Measurements from ENCODE around the gene ADCY3.
A peak's percentile ranks its signal among the peaks of the same experiment; 100 is the strongest.
"Not testable (repeated sequence)": the region's sequence is repeated elsewhere in the genome, so short reads cannot be mapped to it uniquely, and the experiment has no call there.

ADCY3 gene

DNA sequence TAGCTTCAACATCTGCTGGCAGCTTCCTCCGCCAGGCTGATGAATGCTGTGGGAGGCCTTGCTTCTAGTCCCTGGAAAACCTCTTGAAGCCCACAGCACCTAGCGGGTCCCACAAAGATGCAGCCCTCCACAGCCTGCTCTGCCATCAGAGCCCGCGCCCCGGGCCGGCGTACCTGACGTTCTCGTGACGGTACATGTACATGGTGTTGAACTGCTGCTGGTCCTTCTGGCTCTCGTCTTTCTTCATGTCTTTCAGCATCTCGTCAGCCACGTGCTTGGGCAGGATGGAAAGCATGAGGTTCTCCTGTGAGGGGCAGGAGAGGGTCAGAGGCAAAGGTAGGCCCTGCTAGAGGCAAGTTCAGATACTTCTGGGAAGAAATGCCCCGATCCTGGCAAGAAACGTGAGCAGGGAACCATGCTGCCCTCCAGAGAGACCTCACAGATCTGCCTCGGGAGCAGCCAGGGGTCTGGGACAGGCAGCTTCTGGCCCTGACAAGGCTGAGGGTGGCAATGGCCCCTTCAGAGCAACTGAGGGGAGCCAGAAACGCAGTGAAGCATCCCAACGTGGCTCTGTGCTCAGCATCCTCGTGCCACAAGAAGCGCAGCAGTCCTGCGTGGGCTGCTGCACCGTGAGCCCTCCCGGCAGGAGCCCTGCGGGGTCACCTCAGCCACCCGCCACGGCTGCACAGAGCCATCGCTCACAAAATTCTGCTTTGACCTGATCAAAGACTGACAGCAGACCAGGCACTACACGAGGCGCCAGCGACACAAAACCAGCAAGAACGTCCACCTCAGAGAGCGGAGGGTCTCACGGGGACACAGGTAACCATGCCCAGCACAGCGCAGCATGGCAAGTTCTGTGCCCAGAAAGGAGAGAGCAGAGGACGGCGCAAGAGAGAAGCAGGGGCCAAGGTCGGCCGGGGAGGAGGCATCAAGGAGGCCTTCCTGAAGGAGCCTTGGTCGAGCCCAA is 77.7 kb downstream of the ADCY3 start:
- DNase-seq, result no peak

DNA sequence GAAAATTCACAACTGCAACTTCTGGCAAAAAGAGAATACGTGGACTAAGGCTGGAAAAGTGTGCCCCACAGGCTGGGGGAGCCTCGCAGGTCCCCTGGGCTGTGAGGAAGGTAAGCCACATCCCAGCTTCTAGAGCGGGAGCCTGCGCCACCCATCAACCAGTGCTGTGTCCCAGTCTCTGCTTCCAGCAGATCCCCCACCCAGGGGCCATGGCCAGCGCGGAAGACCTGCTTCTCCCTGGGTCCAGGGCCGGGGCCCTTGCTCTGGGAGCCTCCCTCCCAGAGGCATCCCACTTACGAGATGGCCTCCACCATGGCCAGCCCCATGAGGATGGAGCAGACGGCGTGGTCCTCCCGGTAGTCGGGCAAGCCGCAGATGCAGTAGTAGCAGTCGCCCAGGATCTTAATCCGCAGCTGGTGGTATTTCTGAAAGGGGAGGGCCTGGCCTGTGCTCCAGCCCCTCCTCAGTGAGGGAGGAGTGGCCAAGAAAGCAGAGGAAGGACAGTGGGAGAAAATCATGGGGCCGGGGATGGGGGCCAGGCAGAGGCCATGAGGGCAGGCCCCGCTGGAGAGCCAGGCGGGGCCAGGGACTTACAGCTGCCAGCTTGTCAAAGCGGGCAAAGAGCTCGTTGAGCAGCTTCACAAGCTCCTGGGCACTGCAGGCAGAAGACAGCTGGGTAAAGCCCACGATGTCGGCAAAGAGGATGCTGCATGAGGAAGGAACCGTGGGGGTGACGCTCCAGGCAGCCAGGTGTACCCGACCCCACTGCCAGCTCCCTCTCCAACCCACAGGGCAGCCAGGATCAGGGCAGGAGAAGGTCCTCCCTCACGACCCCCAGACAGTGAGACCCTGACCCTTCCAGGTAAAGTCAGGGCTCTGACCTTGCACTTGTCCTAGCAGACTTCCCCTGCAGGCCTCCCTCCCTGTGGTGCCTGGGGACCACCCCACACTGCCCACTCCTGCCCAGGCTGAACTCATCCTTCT is 78.8 kb downstream of the ADCY3 start:
- no peak for DNase-seq

DNA sequence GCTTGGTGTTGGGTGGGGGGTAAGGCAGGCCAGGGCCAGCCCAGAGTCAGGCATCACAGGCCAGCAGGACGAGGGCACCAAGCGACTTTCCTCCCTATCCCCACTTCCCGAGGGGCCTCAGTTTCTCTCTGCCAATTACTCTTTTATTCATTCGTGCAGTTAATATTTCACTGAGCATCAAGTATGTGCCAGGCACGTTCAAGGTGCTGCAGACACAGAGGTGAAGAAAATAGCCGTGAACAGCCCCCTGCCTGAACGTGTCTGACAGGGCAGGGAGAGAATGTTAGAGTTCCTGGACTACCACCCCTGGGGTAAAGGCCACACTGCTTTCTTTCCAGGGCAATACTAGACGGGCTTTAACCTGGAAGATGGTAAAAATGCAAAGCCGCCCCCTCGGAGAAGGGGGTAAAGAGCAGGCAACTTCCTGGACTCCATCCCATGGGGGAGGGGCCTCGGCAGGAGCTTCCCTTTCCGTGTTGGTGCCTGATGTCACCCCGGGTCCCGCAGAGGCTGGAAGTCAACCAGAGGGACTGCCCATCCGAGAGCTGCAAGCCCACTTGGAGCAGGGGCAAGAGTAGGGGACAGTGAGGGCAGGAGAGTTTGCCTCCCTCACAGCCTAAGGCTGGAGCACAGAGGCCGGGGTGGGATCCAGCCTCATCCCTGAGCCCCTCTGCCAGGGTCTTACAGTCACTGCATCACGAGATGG is 79.7 kb downstream of the ADCY3 start:
- DNase-seq, result no peak

DNA sequence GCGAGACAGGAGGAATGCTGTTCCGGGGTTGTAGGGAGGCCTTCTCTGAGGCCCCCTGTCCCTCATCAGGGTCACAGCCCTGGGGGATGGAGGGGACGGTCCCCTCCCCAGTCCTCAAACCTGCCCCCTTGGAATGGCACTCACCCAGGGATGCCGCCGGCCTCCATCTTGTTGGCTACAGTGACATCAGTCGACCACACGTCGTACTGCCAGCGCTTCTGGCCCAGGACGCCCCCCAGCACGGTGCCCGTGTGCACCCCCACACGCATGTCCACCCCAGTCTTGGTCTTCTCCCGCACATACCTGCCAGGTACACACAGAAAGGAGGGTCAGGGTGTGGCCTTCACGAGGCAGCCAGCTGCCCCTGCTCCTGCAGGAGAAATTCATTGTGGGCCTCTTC is 80.3 kb downstream of the ADCY3 start:
- DNase-seq, result no peak

DNA sequence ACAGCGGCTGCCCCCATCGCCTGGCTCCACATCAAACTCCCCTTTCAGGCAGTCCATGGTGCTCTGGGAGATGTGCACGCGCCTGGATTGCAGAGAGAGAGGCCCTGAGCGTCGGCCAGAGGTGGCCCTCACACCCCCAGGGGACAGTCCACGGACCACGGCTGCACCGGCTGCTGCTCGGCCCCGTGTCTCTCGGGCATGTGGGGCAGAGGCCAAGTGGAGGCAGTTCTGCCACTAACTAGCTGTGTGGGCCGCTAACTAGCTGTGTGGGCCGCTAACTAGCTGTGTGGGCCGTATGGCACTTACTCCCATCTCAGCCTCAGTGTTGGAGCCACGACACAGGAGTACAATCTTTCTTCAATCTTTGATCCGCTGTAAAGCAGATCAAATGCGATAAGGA is 81.5 kb downstream of the ADCY3 start:
- no peak for DNase-seq

GRCh38 chr2:24837996-24838513 is 82.0 kb downstream of the ADCY3 start:
- no peak for DNase-seq

GRCh38 chr2:24836706-24837105 is 83.3 kb downstream of the ADCY3 start:
- DNase-seq, result no peak

DNA sequence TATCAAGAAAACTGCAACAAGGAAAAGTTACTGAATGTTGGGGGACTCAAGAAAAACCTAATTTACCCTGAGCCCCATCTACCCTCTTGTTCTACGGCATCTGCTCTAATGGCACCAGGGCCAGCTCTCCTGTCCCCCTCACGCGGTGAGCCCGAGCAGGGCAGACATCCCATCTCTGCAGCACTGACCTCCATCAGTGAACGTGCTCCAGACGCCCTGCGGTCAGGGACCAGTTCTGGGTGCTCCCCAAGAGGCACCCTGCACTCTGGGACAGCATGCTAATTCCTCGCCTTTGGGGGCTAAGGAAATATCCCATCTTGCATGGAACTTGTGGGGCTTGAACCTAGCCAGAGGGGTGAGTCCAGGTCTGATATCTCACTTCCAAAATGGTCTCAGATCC is 83.8 kb downstream of the ADCY3 start:
- DNase-seq, result no peak

DNA sequence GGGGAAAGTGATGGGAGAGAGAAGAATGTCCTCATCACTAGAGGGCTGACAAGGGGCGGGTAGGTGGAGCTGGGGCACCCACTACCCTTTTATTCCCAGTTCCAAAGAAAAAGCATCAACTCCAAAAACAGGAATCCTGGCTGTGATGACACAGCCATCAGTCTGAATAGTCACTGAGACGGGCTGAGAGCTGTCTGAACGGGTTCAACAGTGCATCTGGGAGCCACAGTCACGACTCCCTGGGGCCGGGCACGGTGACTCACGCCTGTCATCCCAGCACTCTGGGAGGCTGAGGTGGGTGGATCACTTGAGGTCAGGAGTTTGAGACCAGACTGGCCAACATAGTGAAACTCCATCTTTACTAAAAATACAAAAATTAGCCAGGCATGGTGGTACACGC is 84.6 kb downstream of the ADCY3 start:
- not testable (repeated sequence) for DNase-seq

GRCh38 chr2:24834733-24835395 is 85.2 kb downstream of the ADCY3 start:
- DNase-seq, result no peak

DNA sequence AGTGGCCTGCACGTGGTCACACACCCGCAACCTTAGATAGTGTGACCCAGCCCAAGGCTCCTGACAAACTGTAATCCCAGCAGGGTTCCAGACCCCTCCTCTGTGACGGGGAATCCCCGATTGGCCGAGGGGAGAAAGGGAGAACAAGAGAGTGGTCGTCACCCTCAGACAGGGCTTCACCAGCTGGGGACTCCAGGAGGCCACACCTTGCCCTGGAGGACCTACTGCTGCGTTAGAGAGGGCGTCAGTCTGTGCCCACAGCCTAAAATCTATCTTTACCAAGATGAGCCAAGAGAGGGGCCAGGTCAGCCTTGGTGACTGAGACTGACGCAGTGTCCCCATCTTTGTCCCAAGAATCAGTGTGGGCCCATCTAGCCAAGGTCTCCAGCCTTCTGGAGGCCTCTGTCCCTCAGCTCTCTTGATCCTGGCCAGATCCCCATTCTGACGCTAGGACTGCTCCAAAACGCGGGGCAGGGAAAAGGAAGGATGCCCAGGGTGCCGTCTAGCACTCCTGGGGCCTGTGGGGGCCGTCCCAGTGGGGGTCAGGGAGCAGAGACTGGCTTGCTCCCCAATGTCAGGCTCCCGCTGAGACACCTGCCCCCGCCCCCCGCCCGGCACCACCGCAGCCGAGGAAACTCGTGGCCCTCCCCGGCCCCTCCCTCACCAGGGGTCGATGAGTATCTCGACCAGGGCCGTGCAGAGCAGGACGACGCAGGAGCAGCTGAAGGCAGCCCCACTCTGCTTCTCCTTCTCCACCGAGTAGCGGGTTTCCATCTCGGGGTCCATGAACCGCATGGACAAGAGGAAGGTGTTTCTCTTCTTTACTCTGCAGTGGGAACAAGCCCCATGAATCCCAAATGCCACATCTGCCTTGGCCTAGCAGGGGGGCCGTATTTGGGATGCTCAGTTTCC is 86.0 kb downstream of the ADCY3 start:
- no peak for DNase-seq

- no peak for DNase-seq
These were observed 86.9 kb downstream of the ADCY3 start for GRCh38 chr2:24832931-24833701.

DNA sequence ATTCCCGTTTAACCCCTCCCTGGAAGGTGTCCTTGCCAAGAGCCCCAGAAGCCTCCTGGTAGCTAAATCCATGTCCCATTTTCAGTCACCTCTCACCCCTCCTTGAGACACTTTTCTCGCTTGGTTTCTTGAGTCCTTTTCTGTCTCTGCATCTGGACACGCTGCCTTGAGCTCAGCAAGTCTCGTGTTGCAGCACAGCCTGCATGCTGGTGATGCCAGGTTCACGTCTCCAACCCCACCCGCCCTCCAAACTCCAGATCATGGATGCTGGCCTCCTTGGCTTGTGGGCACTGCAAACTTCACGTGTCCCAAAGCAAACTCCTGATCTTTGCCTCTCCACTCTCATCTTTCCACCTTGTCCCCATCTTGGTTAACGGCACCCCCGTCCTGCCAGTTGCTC is 87.5 kb downstream of the ADCY3 start:
- no peak for DNase-seq

DNA sequence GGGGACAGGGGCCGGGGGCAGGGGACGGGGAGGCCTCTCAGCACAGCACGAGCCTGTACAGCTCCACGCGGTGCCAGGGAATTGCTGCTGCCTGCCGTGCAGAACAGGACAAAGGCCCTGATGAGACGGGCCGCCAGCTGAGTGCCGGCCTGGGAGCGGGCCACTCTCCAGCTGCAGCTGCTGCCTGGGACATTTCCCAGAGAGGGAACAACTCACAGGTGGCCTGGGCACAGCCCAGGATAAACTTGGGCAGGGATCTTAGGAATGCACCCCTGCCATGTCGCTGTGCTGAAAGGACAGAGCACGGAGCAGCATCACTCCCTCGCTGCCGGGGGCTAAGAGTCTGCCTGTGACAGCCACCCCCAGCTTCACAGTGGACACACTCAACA is 88.0 kb downstream of the ADCY3 start:
- no peak for DNase-seq

DNA sequence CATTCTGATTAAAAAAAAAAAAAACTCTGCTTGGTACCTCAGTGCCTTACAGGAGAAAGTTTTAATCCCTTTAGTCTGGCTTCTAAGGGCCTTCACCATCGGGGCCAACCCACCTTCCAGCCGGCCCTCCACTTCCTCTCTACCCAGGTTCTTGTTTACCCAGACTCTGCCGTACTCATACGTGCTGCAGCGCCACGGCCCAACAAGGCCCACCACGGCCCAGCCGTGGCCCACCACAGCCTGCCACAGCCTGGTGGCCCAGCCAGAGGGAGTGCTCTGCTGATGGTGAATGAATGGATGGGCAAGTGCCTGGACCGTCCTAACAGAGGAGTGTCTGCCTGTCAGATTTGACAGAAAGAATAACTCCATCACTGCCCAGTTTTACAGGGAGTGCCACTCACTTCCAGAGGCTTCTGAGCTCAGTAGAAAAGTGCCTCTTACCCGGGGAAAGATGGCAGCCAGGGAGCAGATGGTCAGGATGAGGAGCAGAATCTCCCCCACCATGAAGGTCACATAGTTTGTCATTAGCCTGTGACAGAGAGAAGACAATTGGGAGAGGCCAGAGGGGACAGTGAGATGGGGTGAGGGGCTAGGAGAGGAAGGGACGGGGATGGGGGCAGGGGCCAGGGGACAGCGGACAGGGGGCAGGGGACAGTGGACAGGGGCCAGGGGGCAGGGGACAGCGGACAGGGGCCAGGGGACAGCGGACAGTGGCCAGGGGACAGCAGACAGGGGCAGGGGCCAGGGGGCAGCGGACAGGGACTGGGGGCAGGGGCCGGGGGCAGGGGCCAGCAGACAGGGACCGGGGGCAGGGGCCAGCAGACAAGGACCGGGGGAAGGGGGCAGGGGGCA is 88.6 kb downstream of the ADCY3 start:
- no peak for DNase-seq

DNA sequence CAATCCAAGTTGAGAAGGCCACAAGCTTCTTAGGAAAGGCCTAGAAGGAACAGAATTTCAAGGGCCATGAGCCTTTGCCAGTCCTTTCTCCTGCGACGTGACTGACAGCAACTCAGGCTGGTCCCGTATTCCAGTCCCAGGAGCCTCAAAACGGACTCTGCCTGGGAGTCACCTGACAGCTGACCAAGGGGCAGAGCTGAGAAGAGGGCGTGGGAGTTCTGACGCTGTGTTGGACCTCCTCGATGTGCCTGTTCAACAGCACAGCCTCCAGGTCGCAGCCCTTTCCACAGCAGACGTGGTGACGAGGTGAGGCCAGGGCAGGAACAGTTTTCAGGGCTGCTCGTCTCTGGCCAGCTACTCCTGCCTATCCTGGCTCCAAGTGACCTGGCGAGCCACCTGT is 89.3 kb downstream of the ADCY3 start:
- no peak for DNase-seq

DNA sequence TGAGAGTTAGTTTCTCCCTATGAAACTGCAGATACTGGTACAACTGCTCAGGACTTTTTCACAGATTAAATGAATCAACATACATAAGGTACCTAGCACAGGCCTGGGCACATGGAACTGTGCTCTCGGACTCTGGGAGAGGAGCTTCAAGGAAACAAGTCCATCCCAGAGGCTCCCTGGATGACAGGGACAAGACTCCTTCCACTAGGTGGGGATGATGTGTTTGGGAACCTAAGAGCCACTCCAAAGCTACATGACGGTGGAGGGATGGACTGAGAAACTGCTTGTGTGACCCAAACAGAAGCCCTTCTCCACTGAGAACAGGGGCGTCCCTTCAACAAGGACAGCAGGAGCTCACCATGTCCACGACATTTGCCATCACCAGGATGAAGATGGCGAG is 89.7 kb downstream of the ADCY3 start:
- no peak for DNase-seq

GRCh38 chr2:24828238-24828996 is 91.6 kb downstream of the ADCY3 start:
- peak; percentile 48 for DNase-seq

All from activated CD8-positive, alpha-beta memory T cell treated with anti-CD3 and anti-CD28 coated beads, Interleukin-2, amount 50 U/mL, for 48 hours (primary cell).